WTC11 (cell line): ENCODE data around the gene PDZD2. TPM values are rescaled to one million over a fixed set of nuclear protein-coding genes. Genes with fewer than 3 reads are reported as not detected.
A peak's percentile ranks its signal among the peaks of the same experiment; 100 is the strongest.

Source experiments
- ATAC-seq: fragments of 200-7000 bp; cut with Tn5 transposase; 2 replicates; pipeline ENCODE4 v1.10.0; 2021; ENCODE audit warnings: mild to moderate bottlenecking, moderate library complexity
- CTCF ChIA-PET: fragments of 300-600 bp; sonication (Branson Sonifier 250); formaldehyde crosslinking; loops from one replicate; lab custom pipeline; 2021; ENCODE audit warnings: antibody characterized with exemption; lab: Charles Lee
- POLR2A ChIA-PET: fragments of 350-600 bp; sonication (Branson Sonifier 250); formaldehyde crosslinking; loops from one replicate; lab custom pipeline; 2021; ENCODE audit warnings: antibody characterized with exemption; lab: Charles Lee
- DNase-seq: peaks from one replicate; pipeline ENCODE4 v3.0.0; 2021; ENCODE audit warnings: low spot score
- H3K27ac Mint-ChIP-seq: 2 replicates; pipeline ENCODE4 v1.8.0; 2021; ENCODE audit warnings: mixed read lengths
- H3K27me3 Mint-ChIP-seq: 2 replicates; pipeline ENCODE4 v1.8.0; 2021; ENCODE audit warnings: low read depth, mild to moderate bottlenecking, moderate library complexity, mixed read lengths
- H3K36me3 Mint-ChIP-seq: 2 replicates; pipeline ENCODE4 v1.8.0; 2021; ENCODE audit warnings: mixed read lengths
- H3K4me1 Mint-ChIP-seq: 2 replicates; pipeline ENCODE4 v1.8.0; 2022; ENCODE audit warnings: mixed read lengths
- H3K4me3 Mint-ChIP-seq: 2 replicates; pipeline ENCODE4 v1.8.0; 2021; ENCODE audit warnings: mild to moderate bottlenecking, moderate library complexity, mixed read lengths
- H3K9me3 Mint-ChIP-seq: 2 replicates; pipeline ENCODE4 v1.8.0; 2021; ENCODE audit warnings: mixed read lengths
- AR ChIP-seq: fragments of 250-450 bp; sonication (Bioruptor Pico); IDR thresholded peaks from 2 replicates; pipeline ENCODE4 v1.9.0; 2021; ENCODE audit warnings: mild to moderate bottlenecking
- ARID4B ChIP-seq: sonication (generic); formaldehyde crosslinking; IDR thresholded peaks from 2 replicates; pipeline ENCODE4 v1.8.0; 2023; ENCODE audit warnings: missing genetic modification reagents, mild to moderate bottlenecking, borderline replicate concordance
- ATF1 ChIP-seq: sonication (generic); formaldehyde crosslinking; IDR thresholded peaks from 2 replicates; pipeline ENCODE4 v1.8.1; 2023; ENCODE audit warnings: mild to moderate bottlenecking, moderate library complexity, missing genetic modification reagents
- CDX4 ChIP-seq: fragments of 250-450 bp; sonication (Bioruptor Pico); IDR thresholded peaks from 2 replicates; pipeline ENCODE4 v1.9.0; 2021; ENCODE audit warnings: moderate library complexity, mild to moderate bottlenecking, inconsistent platforms, borderline replicate concordance
- CREM ChIP-seq: sonication (generic); formaldehyde crosslinking; IDR thresholded peaks from 2 replicates; pipeline ENCODE4 v1.8.1; 2022; ENCODE audit warnings: mild to moderate bottlenecking, missing genetic modification reagents, moderate library complexity
- ELF4 ChIP-seq: sonication (generic); formaldehyde crosslinking; IDR thresholded peaks from 2 replicates; pipeline ENCODE4 v1.8.1; 2022; ENCODE audit warnings: low read depth, mild to moderate bottlenecking, moderate library complexity, missing genetic modification reagents
- GABPB1 ChIP-seq: sonication (generic); formaldehyde crosslinking; IDR thresholded peaks from 2 replicates; pipeline ENCODE4 v1.8.1; 2023; ENCODE audit warnings: mild to moderate bottlenecking, missing genetic modification reagents
- MXD4 ChIP-seq: fragments of 250-450 bp; sonication (Bioruptor Pico); IDR thresholded peaks from 2 replicates; pipeline ENCODE4 v1.8.0; 2021; ENCODE audit warnings: mild to moderate bottlenecking, moderate library complexity, borderline replicate concordance
- NFYB ChIP-seq: sonication (generic); formaldehyde crosslinking; conservative IDR thresholded peaks from 2 replicates; pipeline ENCODE4 v1.8.0; 2022; ENCODE audit warnings: low read depth, missing genetic modification reagents
- PREB ChIP-seq: sonication (generic); formaldehyde crosslinking; IDR thresholded peaks from 2 replicates; pipeline ENCODE4 v1.8.1; 2022; ENCODE audit warnings: mild to moderate bottlenecking, missing genetic modification reagents, moderate library complexity, borderline replicate concordance
- SMAD4 ChIP-seq: sonication (generic); formaldehyde crosslinking; IDR thresholded peaks from 2 replicates; pipeline ENCODE4 v1.8.0; 2022; ENCODE audit warnings: mild to moderate bottlenecking, missing genetic modification reagents
- STAT6 ChIP-seq: sonication (generic); formaldehyde crosslinking; conservative IDR thresholded peaks from 2 replicates; pipeline ENCODE4 v1.8.1; 2023; ENCODE audit warnings: mild to moderate bottlenecking, low read depth, missing genetic modification reagents, moderate library complexity
- USF2 ChIP-seq: sonication (generic); formaldehyde crosslinking; IDR thresholded peaks from 2 replicates; pipeline ENCODE4 v1.8.1; 2023; ENCODE audit warnings: mild to moderate bottlenecking, missing genetic modification reagents, moderate library complexity
- ZNF121 ChIP-seq: sonication (generic); formaldehyde crosslinking; IDR thresholded peaks from 2 replicates; pipeline ENCODE4 v1.8.0; 2023; ENCODE audit warnings: missing genetic modification reagents
- ZNF263 ChIP-seq: sonication (generic); formaldehyde crosslinking; IDR thresholded peaks from 2 replicates; pipeline ENCODE4 v1.8.1; 2022; ENCODE audit warnings: low read depth, mild to moderate bottlenecking, moderate library complexity, missing genetic modification reagents
- ZNF396 ChIP-seq: fragments of 250-450 bp; sonication (Bioruptor Pico); IDR thresholded peaks from 2 replicates; pipeline ENCODE4 v1.8.0; 2021; ENCODE audit warnings: mild to moderate bottlenecking, moderate library complexity, borderline replicate concordance
- ZNF425 ChIP-seq: fragments of 250-450 bp; sonication (Bioruptor Pico); conservative IDR thresholded peaks from 2 replicates; pipeline ENCODE4 v1.9.0; 2021; ENCODE audit warnings: mild to moderate bottlenecking
- total RNA-seq: library from RNA; stranded (reverse); gene quantifications from 3 replicates; pipeline ENCODE4 v1.2.3, GENCODE V29; 2021

PDZD2 gene
- total RNA-seq, 1 experiment from 2014 or later = 11.4 TPM

- Mint-ChIP-seq H3K36me3 (peaks cover 45% of the 10 kb centered on the region), H3K4me3 (no peak overlapping the region), H3K27me3 (no peaks in the 10 kb centered on the region), H3K27ac (peak overlapping the region; percentile 18; the same call in 1 of the 2 replicates), H3K4me1 (no peaks in the 10 kb centered on the region), H3K9me3 (no peaks in the 10 kb centered on the region)
- DNase-seq = no peak
- no peak for ATAC-seq
- CTCF ChIA-PET = no interaction called here
- POLR2A ChIA-PET = no interaction called here
- TF ChIP-seq STAT6 (CRISPR knock-in tag) (no peak), USF2 (CRISPR knock-in tag) (no peak), PREB (CRISPR knock-in tag) (no peak), ZNF121 (no peak), GABPB1 (CRISPR knock-in tag) (no peak), ARID4B (CRISPR knock-in tag) (no peak), ELF4 (CRISPR knock-in tag) (no peak)
Measured at GRCh38 chr5:32099486-32100035, 460.6 kb downstream of the PDZD2 start.

GRCh38 chr5:32100230-32100629 is 461.3 kb downstream of the PDZD2 start:
- no peaks in the 10 kb centered on the region for H3K9me3 Mint-ChIP-seq
- no peaks in the 10 kb centered on the region for H3K4me1 Mint-ChIP-seq
- POLR2A ChIA-PET = no interaction called here
- CTCF ChIA-PET = no interaction called here
- H3K27me3 Mint-ChIP-seq = no peaks in the 10 kb centered on the region
- ATAC-seq = no peak
- DNase-seq = no peak
- H3K4me3 Mint-ChIP-seq = no peak overlapping the region
- no peak overlapping the region for H3K27ac Mint-ChIP-seq
- H3K36me3 Mint-ChIP-seq = peaks cover 50% of the 10 kb centered on the region
- TF ChIP-seq SMAD4 (CRISPR knock-in tag) = no peak
- TF ChIP-seq NFYB (CRISPR knock-in tag) = no peak
- no peak for TF ChIP-seq ZNF263 (CRISPR knock-in tag)
- no peak for TF ChIP-seq AR (CRISPR knock-in tag)
- TF ChIP-seq CREM (CRISPR knock-in tag) = no peak
- no peak for TF ChIP-seq CDX4 (CRISPR knock-in tag)
- TF ChIP-seq ATF1 (CRISPR knock-in tag) = no peak
- no peak for TF ChIP-seq ZNF425 (CRISPR knock-in tag)
- no peak for TF ChIP-seq ZNF396 (CRISPR knock-in tag)
- no peak for TF ChIP-seq MXD4 (CRISPR knock-in tag)
